ENCODE results near the gene SYMPK.
"Not testable (repeated sequence)": the region's sequence is repeated elsewhere in the genome, so short reads cannot be mapped to it uniquely, and the experiment has no call there.

The SYMPK gene

DNA sequence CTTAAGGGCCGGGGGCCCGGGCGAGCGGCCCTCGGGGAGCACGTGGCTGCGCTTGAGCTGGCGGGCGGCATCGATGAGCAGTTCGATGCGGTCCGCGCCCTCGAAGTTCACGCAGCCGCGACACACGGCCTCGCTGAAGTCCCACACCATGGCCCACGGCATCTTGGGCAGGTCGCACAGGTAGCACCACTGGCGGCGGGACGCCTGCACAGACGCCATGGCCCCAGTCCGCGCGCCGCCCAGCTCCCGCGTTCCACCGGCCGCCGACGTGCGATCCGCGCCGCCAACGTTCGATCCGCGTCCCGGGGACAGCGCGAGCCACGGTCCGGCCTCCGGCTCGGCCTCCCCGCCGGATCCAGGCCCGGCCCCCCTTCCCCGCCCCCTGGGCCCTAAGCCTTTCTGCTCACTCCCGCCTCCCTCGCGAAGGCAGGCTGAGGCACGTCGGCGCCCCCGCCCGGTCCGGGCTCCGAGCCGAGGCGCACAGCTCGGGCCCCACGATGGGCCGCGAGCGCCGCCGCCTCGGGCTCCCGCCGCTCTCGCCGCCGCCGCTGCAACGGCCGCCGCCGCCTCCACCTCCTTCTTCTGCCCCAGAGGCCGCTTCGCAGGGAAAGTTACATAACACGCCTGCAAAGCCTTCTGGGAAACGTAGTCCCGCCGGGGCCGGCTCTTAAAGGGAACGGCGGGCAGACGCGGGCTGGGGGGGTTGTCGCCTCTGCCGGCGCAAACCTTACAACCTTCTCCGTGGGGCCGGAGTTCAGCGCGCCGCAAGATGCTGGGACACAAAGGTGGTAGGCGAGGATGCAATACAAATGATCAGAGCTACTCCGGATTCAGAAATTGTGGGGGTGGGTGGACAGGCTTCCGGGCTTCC is 22.8 kb upstream of the SYMPK start, which contains the start of gene IRF2BP1:
TSS of gene IRF2BP1 (minus strand) at position 586 of the 871 bp plus-strand sequence. CDS start at position 219, 367 bp downstream.
- DNase-seq, result peak; percentile 88

DNA sequence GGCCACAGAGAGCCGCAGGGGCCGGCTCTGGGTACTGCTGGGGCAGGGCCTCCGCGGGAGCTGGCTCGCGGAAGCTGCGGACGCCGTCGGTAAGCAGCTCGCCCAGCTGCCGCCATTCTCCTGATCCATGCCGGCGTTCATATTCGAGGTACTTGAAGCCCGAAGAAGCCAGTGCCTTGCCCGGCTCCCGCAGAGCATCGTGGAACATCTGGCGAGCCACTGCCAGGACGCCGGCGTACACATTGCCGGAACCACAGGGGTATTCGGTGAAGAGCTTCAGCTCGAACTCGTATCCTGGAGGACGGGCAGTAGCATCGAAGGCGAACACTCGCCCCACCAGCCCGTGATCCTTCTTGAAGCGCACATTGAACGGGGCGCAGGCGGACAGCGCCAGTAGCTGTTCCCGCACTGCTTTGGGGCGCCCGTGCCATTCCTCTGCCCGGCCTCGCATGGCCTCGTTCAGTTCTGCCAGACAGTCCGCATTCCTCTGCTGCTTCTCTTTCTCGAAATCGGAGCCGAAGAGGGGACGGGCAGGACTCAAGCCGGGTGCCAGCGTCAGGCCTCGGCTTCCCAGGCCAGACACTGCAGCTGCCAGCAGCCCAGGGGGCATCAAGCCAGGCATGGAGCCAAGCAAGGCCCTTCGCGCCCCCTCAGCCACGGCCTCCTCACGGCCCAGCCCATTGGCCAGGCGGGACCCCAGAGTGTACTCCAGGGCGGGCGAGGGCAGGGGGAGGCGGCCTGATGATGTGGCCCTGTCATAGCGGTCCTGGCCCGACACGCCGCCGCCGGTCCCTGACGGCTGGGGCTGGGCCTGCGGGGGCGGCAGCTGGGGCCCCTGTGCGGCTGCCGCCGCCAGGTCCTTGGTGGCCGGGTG is 22.0 kb upstream of the SYMPK start:
- DNase-seq, result no peak

DNA sequence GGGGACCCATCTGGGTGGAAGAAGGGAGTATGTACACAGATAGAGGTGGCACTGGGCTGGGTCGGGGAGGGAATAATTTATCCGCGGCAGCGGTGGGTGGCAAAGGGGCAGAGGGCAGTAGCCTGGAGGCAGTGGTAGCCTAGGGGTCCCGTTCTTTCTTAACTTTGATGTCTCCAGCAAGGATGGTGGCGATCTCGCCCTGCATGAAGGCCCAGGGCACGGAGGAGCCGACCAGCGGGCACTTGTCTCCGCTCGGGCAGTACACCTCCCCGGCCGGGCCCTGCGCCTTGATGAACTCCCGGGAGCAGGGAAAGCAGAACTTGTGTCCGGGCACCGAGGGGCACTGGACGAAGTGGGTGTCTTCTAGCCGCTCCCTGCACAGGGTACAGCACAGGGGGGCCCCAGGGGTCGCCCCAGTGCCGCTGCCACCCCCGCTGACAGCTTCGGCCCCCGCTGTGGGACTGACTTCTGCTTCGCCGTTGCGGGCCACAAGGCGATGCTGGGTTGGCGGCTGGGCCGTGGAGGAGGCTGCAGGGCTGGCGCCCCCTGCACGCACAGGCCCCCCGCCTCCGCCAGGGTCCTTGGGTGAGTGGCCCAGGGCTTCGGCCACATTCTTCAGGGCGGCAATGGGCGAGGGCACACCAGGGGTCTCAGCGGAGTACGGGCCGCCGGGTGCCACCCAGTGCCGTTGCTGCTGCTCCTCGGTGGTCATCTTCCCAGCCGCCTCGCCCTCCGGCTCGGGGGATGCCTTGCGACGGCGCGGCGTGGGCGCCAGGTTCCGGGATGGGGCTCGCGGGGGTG is 21.1 kb upstream of the SYMPK start:
- no peak for DNase-seq

- DNase-seq, result no peak
These were observed 20.6 kb upstream of the SYMPK start for GRCh38 chr19:45883586-45883880.

DNA sequence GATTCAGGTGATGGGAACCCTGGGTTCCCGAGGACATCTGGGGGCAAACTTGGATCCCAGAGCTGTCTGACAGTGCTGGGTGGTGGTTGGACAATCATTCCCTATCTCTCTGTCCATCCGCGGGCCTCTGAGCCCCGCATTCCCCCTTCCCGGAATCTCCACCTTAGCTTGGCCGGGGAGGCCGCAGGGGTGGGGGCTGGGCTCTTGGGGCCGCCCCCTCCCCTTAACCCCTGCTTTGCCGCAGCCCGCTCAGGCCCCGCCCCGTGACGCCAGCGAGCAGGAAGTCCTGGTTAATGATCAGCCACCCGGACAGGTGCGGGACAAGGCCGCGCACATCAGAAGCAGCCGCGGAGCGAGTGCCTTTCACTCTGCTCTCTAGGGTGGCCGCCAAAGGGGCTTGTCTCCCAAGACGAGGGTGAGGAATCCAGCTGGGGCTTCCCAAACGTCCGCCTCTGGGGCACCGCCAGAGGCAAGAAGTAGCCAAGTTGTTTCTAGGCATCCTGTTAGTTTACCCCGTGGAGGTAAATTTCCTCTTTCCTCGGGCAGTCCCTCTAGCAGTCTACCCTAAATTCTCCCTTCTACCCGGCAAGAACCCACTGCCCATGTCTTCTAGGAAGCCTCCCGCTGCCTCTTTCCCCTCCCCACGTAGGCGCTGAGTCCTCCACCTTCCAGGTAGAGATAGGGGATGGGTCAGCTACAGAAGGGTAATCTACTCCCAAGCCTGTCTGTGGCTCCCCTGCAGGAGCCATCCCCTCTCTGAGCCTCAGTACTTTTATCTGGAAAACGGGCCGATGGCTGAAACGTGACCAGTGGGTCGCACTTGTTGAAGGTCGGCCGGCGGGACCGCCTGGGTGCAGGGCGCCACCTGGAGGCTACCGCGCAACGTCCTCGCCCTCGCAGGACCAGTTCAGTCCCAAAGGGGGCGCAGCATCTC is 20.0 kb upstream of the SYMPK start:
- DNase-seq, result peak; percentile 69

- DNase-seq, result no peak
These were observed 19.1 kb upstream of the SYMPK start for GRCh38 chr19:45881909-45882528.

DNA sequence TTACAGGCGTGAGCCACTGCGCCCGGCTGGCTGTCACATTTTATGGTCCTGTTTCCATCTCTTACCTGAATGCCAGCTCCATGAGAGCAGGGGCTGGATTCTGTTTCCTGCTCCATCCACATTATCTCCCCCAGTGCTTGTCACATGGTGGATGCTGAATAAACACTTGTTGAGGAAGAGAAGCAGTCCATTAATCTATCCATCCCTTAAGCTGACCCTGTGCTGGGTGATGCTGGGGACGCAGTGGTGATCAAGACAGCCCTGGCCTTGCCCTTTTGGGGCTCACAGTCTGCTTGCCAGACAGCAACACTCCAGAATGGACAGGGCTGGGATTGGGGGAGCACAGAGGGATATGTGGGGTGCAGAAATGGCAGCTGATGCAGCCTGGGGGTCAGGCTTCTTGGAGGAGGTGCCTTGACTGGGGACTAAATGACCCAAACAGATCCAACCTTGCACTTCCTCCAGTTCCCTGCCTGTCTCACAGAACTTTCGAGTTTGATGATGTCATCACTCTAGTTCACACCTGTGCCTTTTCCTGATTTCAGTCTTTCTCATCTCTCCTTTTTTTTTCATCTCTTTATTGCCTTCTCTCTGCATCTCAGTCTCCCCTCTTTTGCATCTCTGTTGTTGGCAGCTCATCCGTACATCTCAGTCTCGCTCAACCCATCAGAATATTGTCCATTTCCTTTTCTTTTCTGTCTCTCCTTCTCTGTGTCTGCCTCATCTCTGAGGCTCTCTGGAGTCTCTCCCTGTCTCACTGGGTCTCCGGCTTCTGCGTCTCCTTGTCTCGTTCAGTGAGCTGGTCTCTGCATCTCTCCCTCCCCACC is 18.3 kb upstream of the SYMPK start:
- no peak for DNase-seq

DNA sequence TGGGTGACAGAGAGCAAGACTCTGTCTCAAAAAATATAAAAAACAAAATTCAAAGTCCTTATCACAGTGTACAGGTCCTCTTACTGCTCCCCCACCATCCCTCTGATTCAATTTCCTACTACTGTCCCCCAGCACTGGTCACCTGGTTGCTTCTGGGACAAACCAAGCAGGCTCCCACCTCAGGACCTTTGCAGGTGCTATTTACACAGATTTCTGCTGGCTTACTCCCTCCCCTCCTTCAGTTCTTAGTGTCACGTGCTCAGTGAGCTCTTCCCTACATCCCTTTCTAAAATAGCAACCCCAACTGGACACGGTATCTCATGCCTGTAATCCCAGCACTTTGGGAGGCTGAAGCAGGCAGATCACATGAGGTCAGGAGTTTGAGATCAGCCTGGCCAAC is 17.0 kb upstream of the SYMPK start:
- no peak for DNase-seq

DNA sequence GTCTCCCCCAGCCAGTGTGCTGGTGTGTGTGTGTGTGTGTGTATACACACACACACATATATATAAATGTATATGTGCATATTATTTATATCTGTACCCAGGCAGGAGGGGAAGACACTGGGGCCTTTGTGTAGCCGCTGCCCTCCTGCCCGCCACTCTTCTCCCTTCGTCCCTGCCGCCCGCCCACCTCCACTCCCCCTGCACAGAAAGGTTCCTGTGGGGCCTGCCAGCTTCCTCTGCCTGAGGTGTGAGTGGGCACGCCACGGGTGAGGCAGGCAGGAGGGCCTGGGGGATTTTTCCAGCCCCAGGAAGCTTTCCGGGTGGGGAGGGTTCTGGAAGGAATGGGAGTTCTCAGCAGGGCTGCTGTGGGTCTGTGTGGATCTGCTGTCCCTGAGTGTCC is 16.1 kb upstream of the SYMPK start:
- DNase-seq, result no peak

- DNase-seq, result no peak
These were observed 15.3 kb upstream of the SYMPK start for GRCh38 chr19:45878043-45878794.

DNA sequence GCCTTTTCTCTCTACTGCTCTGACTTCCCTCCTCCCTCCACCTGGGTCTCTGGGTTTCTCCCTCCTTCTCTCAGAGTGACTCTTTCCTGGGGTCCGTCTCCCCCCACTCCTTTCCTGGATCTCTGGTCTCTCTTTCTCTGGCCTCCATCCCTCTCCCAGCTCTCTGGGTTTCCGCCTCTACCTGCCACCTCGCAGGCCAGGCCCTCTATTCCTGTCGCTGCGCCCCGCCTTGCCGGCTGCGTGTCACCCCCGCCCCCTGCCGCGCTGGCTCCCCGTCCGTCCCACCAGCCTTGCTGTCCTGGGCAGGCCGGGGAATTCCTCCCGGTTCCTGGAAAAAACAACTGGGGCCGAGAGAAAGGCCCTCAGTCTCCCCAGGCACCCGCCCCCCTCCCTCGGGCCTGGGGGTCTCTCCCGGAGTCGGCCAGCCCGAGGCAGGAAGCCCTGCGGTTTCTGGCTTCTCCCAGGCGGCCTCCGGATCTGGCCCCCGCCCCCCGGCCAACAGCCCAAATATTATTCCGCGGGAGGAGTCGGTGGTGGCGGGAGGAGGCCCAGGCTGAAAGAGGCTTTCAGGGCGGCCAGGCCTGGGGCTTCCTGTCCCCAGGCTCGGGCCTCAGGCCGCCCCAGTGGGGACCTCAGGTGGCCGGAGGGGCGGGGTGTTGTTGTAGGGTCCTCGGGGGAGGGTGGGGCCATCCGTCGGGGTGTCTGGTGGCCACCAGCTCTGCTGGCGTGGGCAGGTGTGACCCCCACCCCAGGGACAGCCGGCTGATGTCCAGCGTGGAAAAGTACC is 13.7 kb upstream of the SYMPK start:
- no peak for DNase-seq

DNA sequence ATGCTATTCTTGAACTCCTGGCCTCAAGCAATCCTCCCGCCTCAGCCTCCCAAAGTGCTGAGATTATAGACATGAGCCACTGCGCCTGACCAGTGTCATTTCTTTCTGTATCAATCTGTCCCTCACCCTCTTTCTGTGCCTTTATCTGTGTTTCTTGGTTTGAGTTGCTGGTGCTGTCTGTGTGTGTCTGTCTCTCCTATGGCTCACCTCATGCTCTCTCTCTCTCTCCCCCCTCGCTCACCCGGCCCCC is 13.1 kb upstream of the SYMPK start:
- no peak for DNase-seq

DNA sequence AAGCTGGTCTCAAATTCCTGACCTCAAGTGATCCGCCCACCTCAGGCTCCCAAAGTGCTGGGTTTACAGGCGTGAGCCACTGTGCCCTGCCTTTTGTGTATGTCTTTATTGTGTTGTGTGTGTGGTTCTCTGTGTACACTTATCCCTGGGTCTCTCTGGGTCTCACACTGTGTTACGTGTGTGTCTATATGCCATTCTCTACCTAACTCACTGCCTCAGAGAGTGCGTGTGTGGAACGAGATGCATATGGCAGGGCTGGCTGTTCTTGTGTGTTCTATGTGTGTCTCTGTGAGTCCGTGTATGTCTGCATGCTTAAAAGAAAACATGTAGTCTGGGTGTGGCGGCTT is 11.6 kb upstream of the SYMPK start:
- no peak for DNase-seq

- no peak for DNase-seq
These were observed 10.3 kb upstream of the SYMPK start for GRCh38 chr19:45873219-45873772.

- DNase-seq, result no peak
These were observed 9.4 kb upstream of the SYMPK start for GRCh38 chr19:45872095-45872919.

- no peak for DNase-seq
These were observed 7.9 kb upstream of the SYMPK start for GRCh38 chr19:45870798-45871197.

DNA sequence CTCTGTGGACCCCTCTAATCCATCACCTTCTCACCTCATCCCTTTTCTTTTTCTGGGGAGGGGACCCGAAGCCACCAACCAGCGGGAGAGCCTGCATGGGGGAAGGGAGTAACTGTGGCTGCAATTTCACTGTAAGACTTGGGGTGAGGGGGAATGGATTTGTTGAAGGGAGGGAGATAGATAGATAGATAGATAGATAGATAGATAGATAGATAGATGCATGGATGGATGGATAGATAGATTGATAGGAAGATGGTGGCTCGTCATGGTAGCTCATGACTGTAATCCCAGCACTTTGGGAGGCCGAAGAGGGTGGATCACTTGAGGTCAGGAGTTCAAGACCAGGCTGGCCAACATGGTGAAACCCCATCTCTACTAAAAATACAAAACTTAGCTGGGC is 4.3 kb upstream of the SYMPK start:
- DNase-seq, result not testable (repeated sequence)

Measured in NCI-H1694 treated with DMSO at 0.1 percent for 48 hours (cell line).